K562 (cell line): ENCODE measurements around the gene PIK3R2. TPM values are rescaled to one million over a fixed set of nuclear protein-coding genes. Genes with fewer than 3 reads are reported as not detected.

ENCODE experiments used
- ATAC-seq: fragments of 200-7000 bp; cut with Tn5 transposase; 3 replicates; pipeline ENCODE4 v1.9.1; 2020; ENCODE audit warnings: moderate library complexity
- BruUV-seq: library from RNA; stranded (reverse); fragments of 400-500 nt; replicated peaks from 2 replicates; lab custom pipeline; 2021; lab: Mats Ljungman, UMichigan
- CTCF ChIA-PET: fragments of 300-600 bp; formaldehyde crosslinking; extraction: SDS; loops from one replicate; lab custom pipeline; 2021; ENCODE audit warnings: low intra/inter-chr PET ratio; lab: Yijun Ruan, JAX
- POLR2A ChIA-PET: fragments of 300-600, 350-650 bp; sonication (Branson Sonifier 250); formaldehyde crosslinking; extraction: SDS; loops from one replicate; lab custom pipeline; 2021; ENCODE audit warnings: antibody characterized with exemption, inconsistent platforms; lab: Yijun Ruan, JAX
- DNase-seq, 4 experiments: peaks; one replicate each; pipeline versions ENCODE4 v3.0.0 to v3.0.0-alpha.2; 2011 to 2018; ENCODE audit warnings: low spot score in 3 of 4, mixed read lengths in 3 of 4; ENCODE audit errors: extremely low read depth in 1 of 4
- FAIRE-seq: peaks from 2 replicates; lab custom pipeline; 2011; peaks lifted over from hg19 to GRCh38; lab: Jason Lieb, UNC
- H2AFZ ChIP-seq: 2 replicates; pipeline ENCODE4 v1.6.0; 2011; ENCODE audit warnings: low read depth, low read length, control low read depth, inconsistent platforms
- H3K27ac ChIP-seq: fragments of 200-600 bp; 3 replicates; pipeline ENCODE4 v1.8.0; 2011; ENCODE audit warnings: low read depth, mild to moderate bottlenecking, control low read depth, inconsistent platforms, low read length, moderate library complexity, mixed read lengths; ENCODE audit errors: extremely low read depth
- H3K27me3 ChIP-seq, 2 experiments: fragments of 300-600 bp in 1 of 2; 2 replicates in 1 of 2; 3 replicates in 1 of 2; pipeline versions ENCODE4 v1.6.0 to v1.8.0; 2011; ENCODE audit warnings: inconsistent platforms in 2 of 2, low read length in 2 of 2, mild to moderate bottlenecking in 1 of 2, mixed read lengths in 1 of 2, moderate library complexity in 1 of 2; ENCODE audit not compliant: control insufficient read depth in 2 of 2, insufficient read depth in 2 of 2
- H3K36me3 ChIP-seq: fragments of 300-600 bp; 3 replicates; pipeline ENCODE4 v1.8.0; 2011; ENCODE audit warnings: mild to moderate bottlenecking, low read length, inconsistent platforms; ENCODE audit not compliant: control insufficient read depth, insufficient read depth
- H3K4me1 ChIP-seq, 2 experiments: fragments of 200-600 bp in 1 of 2; replicated peaks in 1 of 2; 2 replicates in 1 of 2; 3 replicates in 1 of 2; pipeline versions ENCODE4 v1.5.1 to v1.8.0; 2011; ENCODE audit warnings: inconsistent platforms in 2 of 2, low read length in 2 of 2, mild to moderate bottlenecking in 1 of 2, mixed read lengths in 1 of 2, moderate library complexity in 1 of 2; ENCODE audit not compliant: control insufficient read depth in 2 of 2, insufficient read depth in 2 of 2
- H3K4me2 ChIP-seq: 2 replicates; pipeline ENCODE4 v1.6.1; 2011; ENCODE audit warnings: low read length, control low read depth, inconsistent platforms, mixed read lengths; ENCODE audit not compliant: insufficient read depth
- H3K4me3 ChIP-seq: fragments of 200-600 bp; sonication (generic), shearing (Covaris generic); 2 replicates; pipeline ENCODE4 v1.5.1; 2016; ENCODE audit warnings: control low read depth, inconsistent platforms
- H3K79me2 ChIP-seq: fragments of 200-600 bp; 3 replicates; pipeline ENCODE4 v1.8.0; 2011; ENCODE audit warnings: low read length, inconsistent platforms; ENCODE audit not compliant: control insufficient read depth, insufficient read depth
- H3K9ac ChIP-seq, 2 experiments: 2 replicates each; pipeline versions ENCODE4 v1.6.0 to v1.6.1; 2011; ENCODE audit warnings: low read depth in 2 of 2, low read length in 2 of 2, control low read depth in 1 of 2, inconsistent platforms in 1 of 2, mild to moderate bottlenecking in 1 of 2, mixed read lengths in 1 of 2; ENCODE audit not compliant: insufficient read depth in 1 of 2
- H3K9me1 ChIP-seq: one replicate; pipeline ENCODE4 v1.6.0; 2011; ENCODE audit warnings: inconsistent platforms, mild to moderate bottlenecking, low read length, moderate library complexity; ENCODE audit not compliant: control insufficient read depth, insufficient read depth
- H3K9me3 ChIP-seq: replicated peaks from 2 replicates; pipeline ENCODE4 v1.5.1; 2011; ENCODE audit warnings: low read depth, low read length, inconsistent platforms; ENCODE audit not compliant: control insufficient read depth, insufficient read depth
- H4K20me1 ChIP-seq: replicated peaks from 2 replicates; pipeline ENCODE4 v1.6.1; 2011; ENCODE audit warnings: low read length, inconsistent platforms, mixed read lengths; ENCODE audit not compliant: control insufficient read depth, insufficient read depth
- BRD4 ChIP-seq: fragments of 200-600 bp; sonication (generic); IDR thresholded peaks from 2 replicates; pipeline ENCODE4 v1.6.1; 2017; ENCODE audit warnings: inconsistent platforms
- CHCHD3 ChIP-seq: fragments of 250-450 bp; sonication (Bioruptor Pico); IDR thresholded peaks from 2 replicates; pipeline ENCODE4 v2.1.2; 2022; ENCODE audit warnings: mild to moderate bottlenecking
- CREBBP ChIP-seq: IDR thresholded peaks from one replicate; pipeline ENCODE4 v1.6.1; 2012; ENCODE audit warnings: low read depth, mild to moderate bottlenecking, control low read depth, inconsistent platforms, low read length
- CTCFL ChIP-seq: IDR thresholded peaks from 2 replicates; pipeline ENCODE4 v1.6.1; 2011; ENCODE audit warnings: borderline replicate concordance, low read depth, mild to moderate bottlenecking, moderate library complexity, low read length; ENCODE audit not compliant: insufficient read depth, poor library complexity, severe bottlenecking
- DDX20 ChIP-seq: fragments of 450-650 bp; IDR thresholded peaks from 2 replicates; pipeline ENCODE4 v1.6.1; 2016; ENCODE audit warnings: missing genetic modification characterization, low read depth, mild to moderate bottlenecking, missing compliant biosample characterization, moderate library complexity
- GTF2E2 ChIP-seq: fragments of 200-800 bp; sonication (Bioruptor generic); IDR thresholded peaks from 2 replicates; pipeline ENCODE4 v1.6.1; 2016; ENCODE audit warnings: missing genetic modification characterization, missing compliant biosample characterization
- MAFG ChIP-seq: fragments of 450-650 bp; conservative IDR thresholded peaks from 2 replicates; pipeline ENCODE4 v1.6.1; 2016; ENCODE audit warnings: missing genetic modification characterization, missing compliant biosample characterization
- MCM3 ChIP-seq: fragments of 450-650 bp; IDR thresholded peaks from 2 replicates; pipeline ENCODE4 v1.6.1; 2016
- NR2C1 ChIP-seq, 2 experiments: fragments of 450-650 bp; IDR thresholded peaks; 2 replicates each; pipeline ENCODE4 v1.6.1; 2017; ENCODE audit warnings: mild to moderate bottlenecking in 2 of 2, antibody characterized with exemption in 1 of 2, inconsistent platforms in 1 of 2, missing compliant biosample characterization in 1 of 2, missing genetic modification characterization in 1 of 2
- TEAD4 ChIP-seq, 2 experiments: sonication (generic) in 1 of 2; formaldehyde crosslinking in 1 of 2; IDR thresholded peaks; 2 replicates each; pipeline versions ENCODE4 v1.6.1 to v1.8.0; 2012 to 2022; ENCODE audit warnings: borderline replicate concordance in 1 of 2, inconsistent platforms in 1 of 2, low read length in 1 of 2, mild to moderate bottlenecking in 1 of 2, missing genetic modification reagents in 1 of 2
- TRIM25 ChIP-seq: fragments of 450-650 bp; IDR thresholded peaks from 2 replicates; pipeline ENCODE4 v1.7.0; 2016; ENCODE audit warnings: borderline replicate concordance
- USF1 ChIP-seq: sonication (generic); formaldehyde crosslinking; IDR thresholded peaks from 2 replicates; pipeline ENCODE4 v1.9.0; 2022; ENCODE audit warnings: mild to moderate bottlenecking, missing genetic modification reagents
- ZNF511 ChIP-seq: sonication (generic); formaldehyde crosslinking; IDR thresholded peaks from 2 replicates; pipeline ENCODE4 v1.8.0; 2022; ENCODE audit warnings: mild to moderate bottlenecking, missing genetic modification reagents
- WGBS: fragments of 100-300 bp; shearing (Covaris generic); methylation state at CpG from one replicate; pipeline ENCODE4 v1.1.6; 2016; ENCODE audit warnings: low coverage, mixed read lengths; ENCODE audit not compliant: insufficient coverage; ENCODE audit errors: missing lambda C conversion rate; 5-methylcytosine and 5-hydroxymethylcytosine counted together
- in situ Hi-C: fragments of 300-500 bp; cut with MboI; formaldehyde crosslinking; loops from 4 replicates; pipeline ENCODE4 v1.15.0; 2018; ENCODE audit warnings: inconsistent platforms, mixed read lengths
- intact Hi-C: fragments of 100-400 bp; cut with micrococcal nuclease; formaldehyde crosslinking; loops from 2 replicates; pipeline ENCODE4 v1.14.2; 2022
- polyA plus RNA-seq, 8 experiments: library from polyadenylated mRNA; depleted of rRNA in 4 of 8; stranded (reverse) in 5 of 8; unstranded in 3 of 8; fragments of >200 nt; fragmentation: Nextera tagmentation in 2 of 8; fragmentation: Illumina TruSeq in 1 of 8; extraction: Ambion mirVana in 2 of 8; extraction: Trizol in 1 of 8; gene quantifications; 2 replicates each; pipeline versions ENCODE4 v1.2.1 to v1.2.3, GENCODE V29; 2011 to 2014; ENCODE audit warnings: inconsistent platforms in 1 of 8, missing spikeins in 1 of 8
- total RNA-seq, 7 experiments: library from RNA; depleted of rRNA in 6 of 7; stranded (reverse); fragments of >200 nt in 6 of 7; fragmentation: Illumina TruSeq in 2 of 7; extraction: Trizol in 2 of 7; gene quantifications; 2 replicates each; pipeline versions ENCODE4 v1.2.1 to v1.2.3, GENCODE V29; 2011 to 2021; ENCODE audit warnings: low replicate concordance in 1 of 7
- TF ChIP-seq, protein P1 (sequence below): fragments of 250-450 bp; sonication (Bioruptor Pico); IDR thresholded peaks from 2 replicates; pipeline ENCODE4 v1.5.0; 2021

The PIK3R2 gene
- total and polyA plus RNA-seq, 9 of the 15 experiments (the other 6 are each of a cell fraction or from before 2014, with no cell fraction given), result 0.39 to 37.9 (median 5.3) TPM

GRCh38 chr19:18108897-18109296 lies 44.1 kb upstream of the PIK3R2 start:
- no peak for TF ChIP-seq ZNF511 (CRISPR knock-in tag)
- no peak for TF ChIP-seq GTF2E2 (tag)
- TF ChIP-seq DDX20 (tag), result no peak
- no peak for TF ChIP-seq USF1 (CRISPR knock-in tag)
- TF ChIP-seq MCM3, result no peak
- TF ChIP-seq, protein P1, sequence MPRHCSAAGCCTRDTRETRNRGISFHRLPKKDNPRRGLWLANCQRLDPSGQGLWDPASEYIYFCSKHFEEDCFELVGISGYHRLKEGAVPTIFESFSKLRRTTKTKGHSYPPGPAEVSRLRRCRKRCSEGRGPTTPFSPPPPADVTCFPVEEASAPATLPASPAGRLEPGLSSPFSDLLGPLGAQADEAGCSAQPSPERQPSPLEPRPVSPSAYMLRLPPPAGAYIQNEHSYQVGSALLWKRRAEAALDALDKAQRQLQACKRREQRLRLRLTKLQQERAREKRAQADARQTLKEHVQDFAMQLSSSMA (CRISPR knock-in tag), result no peak
- TF ChIP-seq TRIM25, result no peak
- TF ChIP-seq NR2C1 (IDR thresholded peaks at IDR 0.05), result no peak
- TF ChIP-seq NR2C1 (tag; IDR thresholded peaks at IDR 0.05), result no peak
- no peak for TF ChIP-seq CREBBP
- TF ChIP-seq CTCFL, result no peak
- TF ChIP-seq TEAD4 (IDR thresholded peaks at IDR 0.05; ENCODE audit: low read length), result no peak
- no peak for TF ChIP-seq TEAD4 (CRISPR knock-in tag; IDR thresholded peaks at IDR 0.05; ENCODE audit: borderline replicate concordance)
- no peak for TF ChIP-seq CHCHD3
- TF ChIP-seq BRD4, result no peak
- TF ChIP-seq MAFG (tag), result no peak
- Histone ChIP-seq H3K79me2 (no peaks in the 10 kb centered on the region), H3K4me1 (peaks cover 17 to 32% of the 10 kb centered on the region in 2 experiments), H4K20me1 (no peaks in the 10 kb centered on the region), H3K9me1 (no peaks in the 10 kb centered on the region), H3K27ac (no peak overlapping the region), H3K4me2 (no peak overlapping the region), H3K9ac (peak overlapping the region in 1 of 2 experiments; percentile 93; a peak in 1 of 4 replicates), H3K36me3 (peaks cover 6% of the 10 kb centered on the region; the same call in 1 of the 3 replicates), H2AFZ (no peak overlapping the region), H3K4me3 (no peak overlapping the region), H3K9me3 (no peaks in the 10 kb centered on the region), H3K27me3 (no peaks in the 10 kb centered on the region)
- FAIRE-seq (no peak), DNase-seq (no peak), ATAC-seq (no peak)
- ChIA-PET POLR2A (interaction anchor here (0.7 to 2.2 kb wide), 4 partner anchors 11 to 280 kb away, joined by 3 to 7 read pairs (median 4); partner anchors contain the start of gene MAST3), CTCF (no interaction called here)
- intact Hi-C loops, result no loop called here
- WGBS, result 48% methylated on average over 2 of the region's 2 CpGs
- BruUV-seq, result no TSS peak
- in situ Hi-C loops, result no loop called here
